Right lobe of liver (tissue), 6 donors: Measurements from ENCODE around the gene ADD2. TPM values are rescaled to one million over a fixed set of nuclear protein-coding genes. Genes with fewer than 3 reads are reported as not detected.

Experiments used
- ATAC-seq, 4 donors: fragments of 200-7000 bp; cut with Tn5 transposase; one replicate each; pipeline ENCODE4 v1.9.1; 2020; ENCODE audit warnings: mild to moderate bottlenecking in 4 of 4, moderate library complexity in 4 of 4
- DNase-seq, 3 donors: peaks; one replicate each; pipeline ENCODE4 v3.0.0-alpha.2; 2020
- H3K27ac ChIP-seq, 3 donors: fragments of 200-600 bp; one replicate each; pipeline ENCODE4 v1.8.0; 2022
- H3K27me3 ChIP-seq, 2 donors: fragments of 200-600 bp; one replicate each; pipeline ENCODE4 v1.8.0; 2022
- H3K36me3 ChIP-seq, 4 donors: fragments of 200-600 bp; sonication (generic) in 1 of 4; one replicate each; pipeline versions ENCODE4 v1.5.1 to v1.8.0; 2017 to 2022; ENCODE audit warnings: control low read depth in 1 of 4
- H3K4me1 ChIP-seq, 4 donors: fragments of 200-600 bp; sonication (generic) in 1 of 4; one replicate each; pipeline versions ENCODE4 v1.5.1 to v1.8.0; 2017 to 2022; ENCODE audit warnings: control low read depth in 1 of 4
- H3K4me3 ChIP-seq, 3 donors: fragments of 200-600 bp; one replicate each; pipeline ENCODE4 v1.8.0; 2022
- H3K9me3 ChIP-seq, 4 donors: fragments of 200-600 bp; sonication (generic) in 1 of 4; one replicate each; pipeline versions ENCODE4 v1.5.1 to v1.8.0; 2017 to 2022; ENCODE audit warnings: control low read depth in 1 of 4
- POLR2A ChIP-seq: fragments of 450-650 bp; IDR thresholded peaks from one replicate; pipeline ENCODE4 v1.6.1; 2017; ENCODE audit warnings: antibody characterized with exemption, mild to moderate bottlenecking
- WGBS: methylation state at CpG from one replicate; pipeline ENCODE4 v1.1.6; 2018; ENCODE audit warnings: low coverage, low lambda C conversion rate; ENCODE audit not compliant: insufficient coverage; ENCODE audit errors: missing lambda C conversion rate; 5-methylcytosine and 5-hydroxymethylcytosine counted together
- intact Hi-C, 2 donors: fragments of 100-400 bp; cut with DNase I; formaldehyde crosslinking; loops; one replicate each; pipeline versions ENCODE4 v1.11.2 to v1.14.1; 2022
- total RNA-seq, 6 experiments: library from RNA; depleted of rRNA in 2 of 6; stranded (reverse); fragments of >200 nt in 2 of 6; fragmentation: NEBNext Ultra II Directional in 3 of 6; extraction: Animal tissue kit (Norgen Biotek cat#: 25700) in 3 of 6; gene quantifications; one replicate each; pipeline versions ENCODE4 v1.1.0 to v1.2.4, GENCODE V29; 2016 to 2023
- TF ChIP-seq, protein P1 (sequence below), 4 donors: fragments of 200-600 bp in 3 of 4; fragments of 450-650 bp in 1 of 4; IDR thresholded peaks; one replicate each; pipeline versions ENCODE4 v1.5.1 to v1.8.0; 2016 to 2022; ENCODE audit warnings: antibody characterized with exemption in 4 of 4, mild to moderate bottlenecking in 2 of 4
- donor health status: DM: no; HTN: yes; CAD: no.
- donor health status: DM: no; HTN: no; CAD: no.
- donor health status: DM: no; HTN: no; CAD: no.
- donor health status: DM: no; HTN: yes; CAD: no.
- donor health status: DM: no; HTN: yes; CAD: no.

The ADD2 gene
- total RNA-seq, 6 experiments from 2014 or later = under 0.01 to 1.00 (median 0.14) TPM; not detected in 1

DNA sequence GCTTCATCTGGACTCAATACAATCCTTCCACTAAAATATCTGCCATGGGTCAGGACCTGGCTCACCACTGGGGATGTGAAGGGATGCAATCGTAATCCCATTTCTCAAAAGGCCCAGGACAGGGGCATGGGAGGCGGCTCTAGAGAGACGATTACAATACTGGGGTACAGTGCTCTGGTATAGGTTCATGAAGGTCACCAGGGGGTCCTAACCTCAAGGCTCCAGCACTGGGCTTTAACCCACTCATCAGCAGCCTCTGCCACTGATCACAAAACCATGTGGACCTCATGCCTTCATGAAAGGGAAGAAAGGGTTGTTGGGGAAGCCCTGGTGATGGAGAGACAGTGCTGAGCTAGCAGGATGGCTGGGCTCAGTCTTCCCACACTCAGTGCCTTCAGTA, 48.8 kb downstream of the ADD2 start:
- DNase-seq (no peak), ATAC-seq (no peak)
- Histone ChIP-seq H3K9me3 (no peaks in the 10 kb centered on the region), H3K27me3 (no peaks in the 10 kb centered on the region), H3K27ac (no peak overlapping the region), H3K4me3 (no peak overlapping the region), H3K36me3 (no peaks in the 10 kb centered on the region), H3K4me1 (no peaks in the 10 kb centered on the region)
- TF ChIP-seq POLR2A = no peak
- TF ChIP-seq, protein P1, sequence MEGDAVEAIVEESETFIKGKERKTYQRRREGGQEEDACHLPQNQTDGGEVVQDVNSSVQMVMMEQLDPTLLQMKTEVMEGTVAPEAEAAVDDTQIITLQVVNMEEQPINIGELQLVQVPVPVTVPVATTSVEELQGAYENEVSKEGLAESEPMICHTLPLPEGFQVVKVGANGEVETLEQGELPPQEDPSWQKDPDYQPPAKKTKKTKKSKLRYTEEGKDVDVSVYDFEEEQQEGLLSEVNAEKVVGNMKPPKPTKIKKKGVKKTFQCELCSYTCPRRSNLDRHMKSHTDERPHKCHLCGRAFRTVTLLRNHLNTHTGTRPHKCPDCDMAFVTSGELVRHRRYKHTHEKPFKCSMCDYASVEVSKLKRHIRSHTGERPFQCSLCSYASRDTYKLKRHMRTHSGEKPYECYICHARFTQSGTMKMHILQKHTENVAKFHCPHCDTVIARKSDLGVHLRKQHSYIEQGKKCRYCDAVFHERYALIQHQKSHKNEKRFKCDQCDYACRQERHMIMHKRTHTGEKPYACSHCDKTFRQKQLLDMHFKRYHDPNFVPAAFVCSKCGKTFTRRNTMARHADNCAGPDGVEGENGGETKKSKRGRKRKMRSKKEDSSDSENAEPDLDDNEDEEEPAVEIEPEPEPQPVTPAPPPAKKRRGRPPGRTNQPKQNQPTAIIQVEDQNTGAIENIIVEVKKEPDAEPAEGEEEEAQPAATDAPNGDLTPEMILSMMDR (IDR thresholded peaks at IDR 0.05) = no peak
- no CpG with 5 or more reads among the region's 3 CpGs for WGBS
- intact Hi-C loops = no loop called here

DNA sequence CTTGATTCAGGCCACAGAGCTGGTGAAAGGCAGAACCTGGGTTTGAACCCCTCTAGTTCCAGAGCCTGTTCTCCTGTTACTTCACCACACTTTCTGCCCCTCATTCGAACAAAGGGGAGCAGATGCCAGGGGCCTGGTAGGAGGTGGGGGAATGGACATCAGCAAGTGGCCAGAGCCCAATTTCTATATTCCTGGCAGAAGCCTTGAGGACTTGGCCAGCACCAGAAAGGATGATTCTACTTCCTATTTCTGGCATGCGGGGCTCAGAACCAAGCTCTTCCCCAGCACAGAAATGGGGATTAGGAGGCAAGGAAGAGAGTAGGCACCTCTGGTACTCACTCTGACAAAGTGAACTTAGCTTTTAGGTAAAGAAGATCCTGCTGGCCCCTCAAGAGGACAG, 49.3 kb downstream of the ADD2 start:
- WGBS = no CpG with 5 or more reads among the region's 2 CpGs
- no peaks in the 10 kb centered on the region for H3K36me3 ChIP-seq
- H3K9me3 ChIP-seq = no peaks in the 10 kb centered on the region
- DNase-seq (no peak), ATAC-seq (no peak)
- intact Hi-C loops = no loop called here
- no peaks in the 10 kb centered on the region for H3K4me1 ChIP-seq
- TF ChIP-seq POLR2A = no peak
- TF ChIP-seq, protein P1 (IDR thresholded peaks at IDR 0.05) = no peak
- no peaks in the 10 kb centered on the region for H3K27me3 ChIP-seq
- H3K4me3 ChIP-seq = no peak overlapping the region
- H3K27ac ChIP-seq = no peak overlapping the region

DNA sequence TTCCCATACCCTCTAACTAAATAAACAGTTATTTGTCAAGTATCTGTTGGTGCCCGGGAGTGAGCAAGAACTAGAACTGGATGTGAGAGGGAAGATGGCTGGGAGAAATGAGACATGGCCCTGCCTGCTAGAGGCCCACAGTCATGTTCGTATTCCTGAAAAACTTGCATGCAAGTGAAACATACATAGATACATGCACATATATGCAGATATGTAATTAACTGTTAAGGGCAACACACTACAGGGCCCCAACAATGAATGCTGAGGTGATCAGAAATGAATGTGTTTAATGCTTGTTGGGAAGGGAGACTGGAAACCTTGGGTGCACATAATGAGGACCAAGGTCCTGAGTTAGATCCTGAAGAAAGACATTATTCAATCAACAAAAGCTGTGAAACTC, 49.8 kb downstream of the ADD2 start:
- Histone ChIP-seq H3K36me3 (no peaks in the 10 kb centered on the region), H3K4me1 (no peaks in the 10 kb centered on the region), H3K27ac (no peak overlapping the region), H3K27me3 (no peaks in the 10 kb centered on the region), H3K9me3 (no peaks in the 10 kb centered on the region), H3K4me3 (no peak overlapping the region)
- TF ChIP-seq, protein P1 (IDR thresholded peaks at IDR 0.05) = no peak
- no peak for TF ChIP-seq POLR2A
- 54% methylated on average over 2 of the region's 2 CpGs for WGBS
- no peak for ATAC-seq
- DNase-seq = no peak
- intact Hi-C loops = no loop called here

DNA sequence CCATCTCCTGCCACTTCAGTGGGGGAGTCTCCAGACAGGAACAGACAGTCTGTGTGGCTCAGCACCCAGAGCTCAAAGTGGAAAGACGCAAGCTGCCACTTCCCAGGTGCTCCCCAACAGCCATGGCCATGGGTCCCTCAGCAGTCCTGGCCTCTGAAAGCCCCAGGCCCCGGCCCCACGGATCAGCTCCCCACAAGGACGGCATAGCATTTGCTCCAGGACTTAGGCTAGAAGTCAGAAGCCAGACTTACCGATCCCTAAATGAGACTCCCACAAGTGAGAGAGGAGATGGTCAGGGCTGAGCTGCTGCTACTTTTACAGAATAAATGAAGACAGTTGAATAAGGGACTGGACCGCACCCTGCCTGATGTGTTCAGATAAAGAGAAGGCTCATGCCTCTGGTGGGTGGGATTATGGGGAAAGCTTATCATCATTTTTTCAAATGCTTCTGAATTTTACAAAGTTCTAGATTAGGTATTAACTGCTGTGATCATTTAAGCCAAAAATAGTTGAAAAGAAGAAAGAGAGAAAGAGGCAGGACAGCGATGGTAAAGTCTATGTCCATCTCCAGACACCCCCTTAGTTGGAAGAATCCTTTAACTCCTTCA, 50.5 kb downstream of the ADD2 start:
- WGBS = 76% methylated on average over 2 of the region's 7 CpGs
- Histone ChIP-seq H3K36me3 (no peaks in the 10 kb centered on the region), H3K27me3 (no peaks in the 10 kb centered on the region), H3K9me3 (no peaks in the 10 kb centered on the region), H3K4me3 (no peak overlapping the region), H3K4me1 (no peaks in the 10 kb centered on the region), H3K27ac (no peak overlapping the region)
- ATAC-seq (no peak), DNase-seq (no peak)
- no peak for TF ChIP-seq POLR2A
- TF ChIP-seq, protein P1 (IDR thresholded peaks at IDR 0.05) = no peak
- intact Hi-C loops = no loop called here

DNA sequence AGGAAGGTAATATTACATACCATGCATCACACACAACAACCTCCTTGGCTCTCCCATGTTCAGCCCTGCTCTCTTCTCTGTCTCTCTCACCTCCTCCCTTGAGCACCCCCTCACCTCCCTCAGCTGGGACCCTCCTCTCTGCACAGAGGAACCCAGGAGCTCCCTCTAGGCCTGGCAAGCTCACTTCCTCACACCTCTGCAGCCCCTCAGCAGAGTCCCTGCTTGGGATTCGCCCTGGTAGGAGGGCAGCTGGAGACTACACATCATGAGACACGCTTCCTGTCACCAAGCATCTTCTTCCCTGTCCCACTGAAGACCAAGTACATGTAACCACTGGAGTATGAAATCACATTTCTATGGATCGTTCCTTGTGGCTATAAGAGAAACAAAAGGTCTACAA, 51.0 kb downstream of the ADD2 start:
- WGBS = 56% methylated on average over 2 of the region's 3 CpGs
- no peaks in the 10 kb centered on the region for H3K4me1 ChIP-seq
- DNase-seq = no peak
- intact Hi-C loops = no loop called here
- H3K27ac ChIP-seq = no peak overlapping the region
- no peaks in the 10 kb centered on the region for H3K9me3 ChIP-seq
- H3K4me3 ChIP-seq = no peak overlapping the region
- H3K27me3 ChIP-seq = no peaks in the 10 kb centered on the region
- no peak for TF ChIP-seq POLR2A
- TF ChIP-seq, protein P1 (IDR thresholded peaks at IDR 0.05) = no peak
- no peaks in the 10 kb centered on the region for H3K36me3 ChIP-seq
- no peak for ATAC-seq
